Smooth muscle cell (in vitro differentiated cells): ENCODE measurements around the gene MRPL19. TPM values are rescaled to one million over a fixed set of nuclear protein-coding genes. Genes with fewer than 3 reads are reported as not detected.
"Not testable (repeated sequence)": the region's sequence is repeated elsewhere in the genome, so short reads cannot be mapped to it uniquely, and the experiment has no call there.

Source experiments
- DNase-seq: peaks from one replicate; lab custom pipeline; 2025; ENCODE audit not compliant: unreplicated experiment; lab: John Stamatoyannopoulos, UW
- H2AFZ ChIP-seq: fragments of 200-600 bp; sonication (generic); 2 replicates; pipeline ENCODE4 v1.6.0; 2016; ENCODE audit warnings: antibody characterized with exemption, low read depth, mild to moderate bottlenecking
- H3F3A ChIP-seq: fragments of 200-600 bp; sonication (generic); 2 replicates; pipeline ENCODE4 v1.6.0; 2017; ENCODE audit warnings: antibody characterized with exemption, low read depth
- H3K27ac ChIP-seq: fragments of 200-600 bp; sonication (generic); 2 replicates; pipeline ENCODE4 v1.5.1; 2016; ENCODE audit warnings: low read depth, mild to moderate bottlenecking
- H3K27me3 ChIP-seq: fragments of 200-600 bp; sonication (generic); 2 replicates; pipeline ENCODE4 v1.6.1; 2016; ENCODE audit warnings: low read depth, mild to moderate bottlenecking
- H3K36me3 ChIP-seq: fragments of 200-600 bp; sonication (generic); 2 replicates; pipeline ENCODE4 v1.5.1; 2016; ENCODE audit warnings: low read depth
- H3K4me1 ChIP-seq: fragments of 200-600 bp; sonication (generic); 2 replicates; pipeline ENCODE4 v1.5.1; 2016; ENCODE audit warnings: low read depth
- H3K4me2 ChIP-seq: fragments of 200-600 bp; sonication (generic); 2 replicates; pipeline ENCODE4 v1.6.0; 2016; ENCODE audit warnings: mild to moderate bottlenecking
- H3K4me3 ChIP-seq: fragments of 200-600 bp; sonication (generic); 2 replicates; pipeline ENCODE4 v1.5.1; 2016; ENCODE audit warnings: mild to moderate bottlenecking
- H3K79me2 ChIP-seq: fragments of 200-600 bp; sonication (generic); 2 replicates; pipeline ENCODE4 v1.6.0; 2016; ENCODE audit warnings: low read depth, mild to moderate bottlenecking
- H3K9ac ChIP-seq: fragments of 200-600 bp; sonication (generic); 2 replicates; pipeline ENCODE4 v1.6.0; 2016; ENCODE audit warnings: low read depth
- H3K9me3 ChIP-seq: fragments of 200-600 bp; sonication (generic); replicated peaks from 2 replicates; pipeline ENCODE4 v1.5.1; 2016; ENCODE audit warnings: low read depth
- H4K20me1 ChIP-seq: fragments of 200-600 bp; sonication (generic); 2 replicates; pipeline ENCODE4 v1.6.0; 2016; ENCODE audit warnings: low read depth
- WGBS: methylation state at CpG from one replicate; pipeline ENCODE4 v1.1.7; 2016; ENCODE audit warnings: low lambda C conversion rate; 5-methylcytosine and 5-hydroxymethylcytosine counted together
- polyA plus RNA-seq: library from polyadenylated mRNA; unstranded; fragments of >200 nt; fragmentation: Nextera tagmentation; extraction: Ambion mirVana; gene quantifications from 2 replicates; pipeline ENCODE4 v1.2.1, GENCODE V29; 2016
- total RNA-seq: library from RNA; depleted of rRNA; stranded (reverse); fragments of >200 nt; gene quantifications from 2 replicates; pipeline ENCODE4 v1.2.3, GENCODE V29; 2014
- TF ChIP-seq, protein P1 (sequence below): fragments of 200-600 bp; sonication (generic); IDR thresholded peaks from 2 replicates; pipeline ENCODE4 v1.5.1; 2017; ENCODE audit warnings: borderline replicate concordance, mild to moderate bottlenecking, antibody characterized with exemption; ENCODE audit not compliant: insufficient read depth, poor library complexity, severe bottlenecking

The MRPL19 gene
- total and polyA plus RNA-seq, 2 experiments from 2014 or later: 41.6 to 58.3 TPM

DNA sequence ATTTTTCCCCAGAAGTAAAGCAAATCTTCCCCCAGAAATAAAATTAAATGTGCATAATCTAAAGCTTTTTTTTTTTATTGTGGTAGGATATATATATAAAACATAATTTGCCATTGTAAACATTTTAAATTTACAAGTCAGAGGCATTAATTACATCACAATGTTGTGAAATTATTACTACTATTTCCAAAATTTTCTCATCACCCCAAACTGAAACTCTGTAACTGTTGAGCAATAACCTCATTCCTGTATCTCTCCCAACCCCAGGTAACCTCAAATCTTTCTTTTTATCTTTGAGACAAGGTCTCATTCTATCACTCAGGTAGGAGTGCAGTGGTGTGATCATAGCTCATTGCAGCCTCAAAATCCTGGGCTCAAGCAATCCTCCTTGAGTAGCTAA lies 11.2 kb downstream of the MRPL19 start:
- no peak overlapping the region for H3K4me2 ChIP-seq
- peaks cover 65% of the 10 kb centered on the region for H3K36me3 ChIP-seq
- H4K20me1 ChIP-seq: peaks cover 7% of the 10 kb centered on the region
- TF ChIP-seq, protein P1, sequence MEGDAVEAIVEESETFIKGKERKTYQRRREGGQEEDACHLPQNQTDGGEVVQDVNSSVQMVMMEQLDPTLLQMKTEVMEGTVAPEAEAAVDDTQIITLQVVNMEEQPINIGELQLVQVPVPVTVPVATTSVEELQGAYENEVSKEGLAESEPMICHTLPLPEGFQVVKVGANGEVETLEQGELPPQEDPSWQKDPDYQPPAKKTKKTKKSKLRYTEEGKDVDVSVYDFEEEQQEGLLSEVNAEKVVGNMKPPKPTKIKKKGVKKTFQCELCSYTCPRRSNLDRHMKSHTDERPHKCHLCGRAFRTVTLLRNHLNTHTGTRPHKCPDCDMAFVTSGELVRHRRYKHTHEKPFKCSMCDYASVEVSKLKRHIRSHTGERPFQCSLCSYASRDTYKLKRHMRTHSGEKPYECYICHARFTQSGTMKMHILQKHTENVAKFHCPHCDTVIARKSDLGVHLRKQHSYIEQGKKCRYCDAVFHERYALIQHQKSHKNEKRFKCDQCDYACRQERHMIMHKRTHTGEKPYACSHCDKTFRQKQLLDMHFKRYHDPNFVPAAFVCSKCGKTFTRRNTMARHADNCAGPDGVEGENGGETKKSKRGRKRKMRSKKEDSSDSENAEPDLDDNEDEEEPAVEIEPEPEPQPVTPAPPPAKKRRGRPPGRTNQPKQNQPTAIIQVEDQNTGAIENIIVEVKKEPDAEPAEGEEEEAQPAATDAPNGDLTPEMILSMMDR: no peak
- DNase-seq: no peak
- no peaks in the 10 kb centered on the region for H3K27me3 ChIP-seq
- H3K4me3 ChIP-seq: no peak overlapping the region
- peaks cover 18% of the 10 kb centered on the region for H3K79me2 ChIP-seq
- H3K27ac ChIP-seq: no peak overlapping the region
- no peak overlapping the region for H2AFZ ChIP-seq
- H3K9me3 ChIP-seq: no peaks in the 10 kb centered on the region
- no peaks in the 10 kb centered on the region for H3F3A ChIP-seq
- no peak overlapping the region for H3K9ac ChIP-seq
- H3K4me1 ChIP-seq: no peaks in the 10 kb centered on the region

GRCh38 chr2:75666911-75667310 lies 20.3 kb downstream of the MRPL19 start:
- H4K20me1 ChIP-seq: no peaks in the 10 kb centered on the region
- H3K79me2 ChIP-seq: no peaks in the 10 kb centered on the region
- no peak overlapping the region for H3K9ac ChIP-seq
- H3K27ac ChIP-seq: peak overlapping the region; percentile 71
- peak overlapping the region; percentile 70 for H3K4me2 ChIP-seq
- TF ChIP-seq, protein P1: no peak
- H3K27me3 ChIP-seq: no peaks in the 10 kb centered on the region
- H3K4me3 ChIP-seq: peak overlapping the region; percentile 20
- no peaks in the 10 kb centered on the region for H3F3A ChIP-seq
- peaks cover 12% of the 10 kb centered on the region for H3K4me1 ChIP-seq
- peaks cover 7% of the 10 kb centered on the region for H3K36me3 ChIP-seq
- no peak for DNase-seq
- 31% methylated on average over 6 of the region's 6 CpGs for WGBS
- no peaks in the 10 kb centered on the region for H3K9me3 ChIP-seq
- H2AFZ ChIP-seq: peak overlapping the region; percentile 14

GRCh38 chr2:75667884-75668283 lies 21.3 kb downstream of the MRPL19 start:
- WGBS: 54% methylated on average over 2 of the region's 2 CpGs
- Histone ChIP-seq H2AFZ (no peak overlapping the region), H4K20me1 (no peaks in the 10 kb centered on the region), H3K79me2 (no peaks in the 10 kb centered on the region), H3K27me3 (no peaks in the 10 kb centered on the region), H3K4me2 (no peak overlapping the region), H3K9ac (no peak overlapping the region), H3K4me1 (peaks cover 12% of the 10 kb centered on the region), H3K27ac (peak overlapping the region; percentile 71), H3K4me3 (no peak overlapping the region), H3K36me3 (peaks cover 2% of the 10 kb centered on the region), H3F3A (no peaks in the 10 kb centered on the region), H3K9me3 (no peaks in the 10 kb centered on the region)
- DNase-seq: no peak
- TF ChIP-seq, protein P1: no peak

DNA sequence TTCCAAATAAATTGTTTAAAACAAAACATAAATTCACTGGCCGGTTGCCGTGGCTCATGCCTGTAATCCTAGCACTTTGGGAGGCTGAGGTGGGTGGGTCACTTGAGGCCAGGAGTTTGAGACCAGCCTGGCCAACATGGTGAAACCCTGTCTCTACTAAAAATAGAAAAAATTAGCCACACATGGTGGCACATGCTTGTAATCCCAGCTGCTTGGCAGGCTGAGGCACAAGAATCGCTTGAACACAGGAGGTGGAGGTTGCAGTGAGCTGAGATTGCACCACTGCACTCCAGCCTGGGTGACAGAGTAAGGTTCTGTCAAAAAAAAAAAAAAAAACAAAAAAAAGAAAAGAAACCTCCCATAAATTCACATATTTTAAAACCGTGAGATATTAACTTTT lies 28.8 kb downstream of the MRPL19 start:
- not testable (repeated sequence) for DNase-seq, H3K4me1 ChIP-seq, H3K4me2 ChIP-seq, H3K9me3 ChIP-seq, H4K20me1 ChIP-seq, H3K4me3 ChIP-seq, H3K27ac ChIP-seq, H3K36me3 ChIP-seq, H3K27me3 ChIP-seq, H3F3A ChIP-seq, H2AFZ ChIP-seq, H3K9ac ChIP-seq, H3K79me2 ChIP-seq
- 90% methylated on average over 4 of the region's 4 CpGs for whole genome bisulfite sequencing
